ENCODE results near the gene PPP1R3A.
"Not testable (repeated sequence)": the region's sequence is repeated elsewhere in the genome, so short reads cannot be mapped to it uniquely, and the experiment has no call there.

PPP1R3A gene

GRCh38 chr7:113918946-113919345 is at the start of gene PPP1R3A:
PPP1R3A (minus strand) TSS chr7:113919009; CDS start chr7:113918996, 13 bp downstream.
- FAIRE-seq, result no peak

GRCh38 chr7:113963356-113963755 is 44.5 kb upstream of the PPP1R3A start:
- FAIRE-seq, result no peak

- no peak for FAIRE-seq
Observed at GRCh38 chr7:113959910-113960309, 41.1 kb upstream of the PPP1R3A start.

- FAIRE-seq, result no peak
Observed at GRCh38 chr7:113955157-113955556, 36.3 kb upstream of the PPP1R3A start.

- no peak for FAIRE-seq
Observed at GRCh38 chr7:113953553-113953952, 34.7 kb upstream of the PPP1R3A start.

GRCh38 chr7:113945018-113945938 is 26.5 kb upstream of the PPP1R3A start:
- FAIRE-seq, result no peak

GRCh38 chr7:113936982-113937381 is 18.2 kb upstream of the PPP1R3A start:
- FAIRE-seq, result no peak

GRCh38 chr7:113936535-113936934 is 17.7 kb upstream of the PPP1R3A start:
- FAIRE-seq, result no peak

GRCh38 chr7:113929389-113929788 is 10.6 kb upstream of the PPP1R3A start:
- not testable (repeated sequence) for FAIRE-seq

- FAIRE-seq, result no peak
Observed at GRCh38 chr7:113928112-113928511, 9.3 kb upstream of the PPP1R3A start.

GRCh38 chr7:113922049-113922448 is 3.2 kb upstream of the PPP1R3A start:
- no peak for FAIRE-seq

GRCh38 chr7:113921363-113921762 is 2.6 kb upstream of the PPP1R3A start:
- no peak for FAIRE-seq

GRCh38 chr7:113917840-113918239 is 969 bp downstream of the PPP1R3A start:
- FAIRE-seq, result no peak

GRCh38 chr7:113915956-113916355 is 2.9 kb downstream of the PPP1R3A start:
- FAIRE-seq, result no peak

GRCh38 chr7:113912876-113913275 is 5.9 kb downstream of the PPP1R3A start:
- no peak for FAIRE-seq

- no peak for FAIRE-seq
Observed at GRCh38 chr7:113907617-113908016, 11.2 kb downstream of the PPP1R3A start.

- FAIRE-seq, result no peak
Observed at GRCh38 chr7:113904521-113904920, 14.3 kb downstream of the PPP1R3A start.

- FAIRE-seq, result no peak
Observed at GRCh38 chr7:113892818-113893217, 26.0 kb downstream of the PPP1R3A start.

- FAIRE-seq, result no peak
Observed at GRCh38 chr7:113891828-113892227, 27.0 kb downstream of the PPP1R3A start.

- FAIRE-seq, result no peak
Observed at GRCh38 chr7:113891031-113891350, 27.8 kb downstream of the PPP1R3A start.

- FAIRE-seq, result no peak
Observed at GRCh38 chr7:113890331-113891030, 28.3 kb downstream of the PPP1R3A start.

GRCh38 chr7:113883096-113883495 is 35.7 kb downstream of the PPP1R3A start:
- FAIRE-seq, result no peak

GRCh38 chr7:113880559-113880958 is 38.2 kb downstream of the PPP1R3A start:
- FAIRE-seq, result no peak

- no peak for FAIRE-seq
Observed at GRCh38 chr7:113878394-113878992, 40.3 kb downstream of the PPP1R3A start.
